Neutrophil (primary cell): ENCODE data around the gene C1orf210.

ENCODE experiments used
- H3K27ac ChIP-seq: fragments of 200-600 bp; sonication (generic); 2 replicates; pipeline ENCODE4 v1.5.1; 2016; ENCODE audit warnings: mild to moderate bottlenecking, moderate library complexity
- H3K27me3 ChIP-seq: fragments of 200-600 bp; sonication (generic); 2 replicates; pipeline ENCODE4 v1.6.0; 2016; ENCODE audit warnings: mild to moderate bottlenecking
- H3K36me3 ChIP-seq: fragments of 200-600 bp; sonication (generic); 2 replicates; pipeline ENCODE4 v1.5.1; 2017
- H3K4me1 ChIP-seq, 2 experiments: fragments of 200-600 bp in 1 of 2; sonication (generic) in 1 of 2; 1 replicate in 1 of 2; 2 replicates in 1 of 2; pipeline versions ENCODE4 v1.5.1 to v1.6.1; 2013 to 2016; ENCODE audit warnings: low read depth in 1 of 2, low read length in 1 of 2, mild to moderate bottlenecking in 1 of 2, moderate library complexity in 1 of 2; ENCODE audit not compliant: control insufficient read depth in 1 of 2, insufficient read depth in 1 of 2
- H3K4me3 ChIP-seq, 2 experiments: fragments of 200-600 bp in 1 of 2; sonication (generic) in 1 of 2; 1 replicate in 1 of 2; 2 replicates in 1 of 2; pipeline ENCODE4 v1.5.1; 2013 to 2016; ENCODE audit warnings: low read depth in 1 of 2, low read length in 1 of 2, mild to moderate bottlenecking in 1 of 2, moderate library complexity in 1 of 2
- H3K9me3 ChIP-seq: fragments of 200-600 bp; sonication (generic); 2 replicates; pipeline ENCODE4 v1.5.1; 2016
- TF ChIP-seq, protein P1 (sequence below): fragments of 200-600 bp; sonication (generic); IDR thresholded peaks from 2 replicates; pipeline ENCODE4 v1.5.1; 2016; ENCODE audit warnings: antibody characterized with exemption

The C1orf210 gene

GRCh38 chr1:43232074-43232473 is 53.3 kb downstream of the C1orf210 start:
- TF ChIP-seq, protein P1, sequence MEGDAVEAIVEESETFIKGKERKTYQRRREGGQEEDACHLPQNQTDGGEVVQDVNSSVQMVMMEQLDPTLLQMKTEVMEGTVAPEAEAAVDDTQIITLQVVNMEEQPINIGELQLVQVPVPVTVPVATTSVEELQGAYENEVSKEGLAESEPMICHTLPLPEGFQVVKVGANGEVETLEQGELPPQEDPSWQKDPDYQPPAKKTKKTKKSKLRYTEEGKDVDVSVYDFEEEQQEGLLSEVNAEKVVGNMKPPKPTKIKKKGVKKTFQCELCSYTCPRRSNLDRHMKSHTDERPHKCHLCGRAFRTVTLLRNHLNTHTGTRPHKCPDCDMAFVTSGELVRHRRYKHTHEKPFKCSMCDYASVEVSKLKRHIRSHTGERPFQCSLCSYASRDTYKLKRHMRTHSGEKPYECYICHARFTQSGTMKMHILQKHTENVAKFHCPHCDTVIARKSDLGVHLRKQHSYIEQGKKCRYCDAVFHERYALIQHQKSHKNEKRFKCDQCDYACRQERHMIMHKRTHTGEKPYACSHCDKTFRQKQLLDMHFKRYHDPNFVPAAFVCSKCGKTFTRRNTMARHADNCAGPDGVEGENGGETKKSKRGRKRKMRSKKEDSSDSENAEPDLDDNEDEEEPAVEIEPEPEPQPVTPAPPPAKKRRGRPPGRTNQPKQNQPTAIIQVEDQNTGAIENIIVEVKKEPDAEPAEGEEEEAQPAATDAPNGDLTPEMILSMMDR = no peak
- no peaks in the 10 kb centered on the region for H3K9me3 ChIP-seq
- H3K4me1 ChIP-seq = no peaks in the 10 kb centered on the region
- H3K27ac ChIP-seq = no peak overlapping the region
- H3K4me3 ChIP-seq = no peak overlapping the region
- no peaks in the 10 kb centered on the region for H3K36me3 ChIP-seq
- no peaks in the 10 kb centered on the region for H3K27me3 ChIP-seq
